Left ventricle myocardium inferior (tissue), 1 donor: ENCODE results near the gene LRRC25. TPM values are rescaled to one million over a fixed set of nuclear protein-coding genes. Genes with fewer than 3 reads are reported as not detected.

Experiments used
- DNase-seq: peaks from one replicate; pipeline ENCODE4 v3.0.0-alpha.2; 2020
- H3K27ac ChIP-seq: fragments of 200-600 bp; replicated peaks from 2 replicates; pipeline ENCODE4 v1.8.0; 2021
- H3K27me3 ChIP-seq: fragments of 200-600 bp; 2 replicates; pipeline ENCODE4 v1.8.0; 2021; ENCODE audit warnings: low read depth
- H3K36me3 ChIP-seq: fragments of 200-600 bp; 2 replicates; pipeline ENCODE4 v1.8.0; 2021
- H3K4me1 ChIP-seq: fragments of 200-600 bp; 2 replicates; pipeline ENCODE4 v1.8.0; 2021
- H3K4me3 ChIP-seq: fragments of 200-600 bp; 2 replicates; pipeline ENCODE4 v1.8.0; 2021; ENCODE audit warnings: mild to moderate bottlenecking, moderate library complexity
- H3K9me3 ChIP-seq: fragments of 200-600 bp; replicated peaks from 2 replicates; pipeline ENCODE4 v1.8.0; 2021
- intact Hi-C: fragments of 100-400 bp; cut with micrococcal nuclease; formaldehyde crosslinking; loops from one replicate; pipeline ENCODE4 v1.11.0; 2022
- total RNA-seq: library from RNA; stranded (reverse); fragmentation: NEBNext Ultra II Directional; extraction: Animal tissue kit (Norgen Biotek cat#: 25700); gene quantifications from one replicate; pipeline ENCODE4 v1.2.1, GENCODE V29; 2021
- TF ChIP-seq, protein P1 (sequence below): fragments of 200-600 bp; IDR thresholded peaks from 2 replicates; pipeline ENCODE4 v1.8.0; 2021; ENCODE audit warnings: antibody characterized with exemption, mild to moderate bottlenecking, borderline replicate concordance
- donor health status: DM: no; HTN: yes; CAD: no; lungs with severe emphysema.

LRRC25 gene
- total RNA-seq, 1 donor from 2014 or later: 2.4 TPM

DNA sequence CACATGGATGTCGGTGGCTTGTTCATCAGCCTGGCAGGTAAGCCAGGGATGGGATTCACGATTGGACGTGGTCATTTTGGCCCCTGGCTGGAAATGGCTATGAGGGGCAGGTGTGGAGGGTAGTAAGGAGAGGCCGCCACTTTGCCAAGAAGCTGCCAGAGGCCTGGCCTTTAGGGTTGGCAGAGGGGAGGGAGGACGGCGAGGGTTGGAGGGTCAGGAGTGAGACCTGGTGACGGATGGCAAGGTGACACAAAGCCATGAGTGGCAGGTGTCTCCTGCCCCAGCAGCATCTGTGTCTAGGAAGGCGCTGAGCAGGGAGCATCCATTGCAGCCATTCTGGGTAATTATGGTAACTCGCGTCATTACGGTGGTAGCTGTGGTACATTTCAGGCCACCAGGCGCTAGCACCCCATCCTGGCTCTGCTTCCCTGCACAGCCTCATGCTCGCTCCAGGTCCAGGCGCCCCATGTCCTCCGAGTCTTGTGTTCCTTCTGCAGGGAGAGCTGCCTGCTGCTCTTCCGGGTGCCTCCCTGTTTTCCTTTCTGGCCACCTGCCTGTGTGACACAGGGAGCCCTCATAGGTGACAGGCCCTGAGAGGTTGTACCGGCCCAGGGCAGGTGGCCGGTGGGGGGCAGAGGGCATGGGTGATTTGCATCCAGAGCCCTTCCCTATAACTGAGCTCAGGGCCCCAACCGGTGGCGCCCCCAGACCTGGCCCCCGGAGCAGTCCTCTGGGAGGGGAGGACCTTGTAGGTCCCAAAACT, 26.0 kb upstream of the LRRC25 start:
- intact Hi-C loops: no loop called here
- no peak for DNase-seq
- Histone ChIP-seq H3K36me3 (no peaks in the 10 kb centered on the region), H3K27me3 (peaks cover 1% of the 10 kb centered on the region), H3K27ac (no peak overlapping the region), H3K4me1 (peaks cover 83% of the 10 kb centered on the region), H3K4me3 (no peak overlapping the region), H3K9me3 (no peaks in the 10 kb centered on the region)
- TF ChIP-seq, protein P1, sequence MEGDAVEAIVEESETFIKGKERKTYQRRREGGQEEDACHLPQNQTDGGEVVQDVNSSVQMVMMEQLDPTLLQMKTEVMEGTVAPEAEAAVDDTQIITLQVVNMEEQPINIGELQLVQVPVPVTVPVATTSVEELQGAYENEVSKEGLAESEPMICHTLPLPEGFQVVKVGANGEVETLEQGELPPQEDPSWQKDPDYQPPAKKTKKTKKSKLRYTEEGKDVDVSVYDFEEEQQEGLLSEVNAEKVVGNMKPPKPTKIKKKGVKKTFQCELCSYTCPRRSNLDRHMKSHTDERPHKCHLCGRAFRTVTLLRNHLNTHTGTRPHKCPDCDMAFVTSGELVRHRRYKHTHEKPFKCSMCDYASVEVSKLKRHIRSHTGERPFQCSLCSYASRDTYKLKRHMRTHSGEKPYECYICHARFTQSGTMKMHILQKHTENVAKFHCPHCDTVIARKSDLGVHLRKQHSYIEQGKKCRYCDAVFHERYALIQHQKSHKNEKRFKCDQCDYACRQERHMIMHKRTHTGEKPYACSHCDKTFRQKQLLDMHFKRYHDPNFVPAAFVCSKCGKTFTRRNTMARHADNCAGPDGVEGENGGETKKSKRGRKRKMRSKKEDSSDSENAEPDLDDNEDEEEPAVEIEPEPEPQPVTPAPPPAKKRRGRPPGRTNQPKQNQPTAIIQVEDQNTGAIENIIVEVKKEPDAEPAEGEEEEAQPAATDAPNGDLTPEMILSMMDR: no peak

DNA sequence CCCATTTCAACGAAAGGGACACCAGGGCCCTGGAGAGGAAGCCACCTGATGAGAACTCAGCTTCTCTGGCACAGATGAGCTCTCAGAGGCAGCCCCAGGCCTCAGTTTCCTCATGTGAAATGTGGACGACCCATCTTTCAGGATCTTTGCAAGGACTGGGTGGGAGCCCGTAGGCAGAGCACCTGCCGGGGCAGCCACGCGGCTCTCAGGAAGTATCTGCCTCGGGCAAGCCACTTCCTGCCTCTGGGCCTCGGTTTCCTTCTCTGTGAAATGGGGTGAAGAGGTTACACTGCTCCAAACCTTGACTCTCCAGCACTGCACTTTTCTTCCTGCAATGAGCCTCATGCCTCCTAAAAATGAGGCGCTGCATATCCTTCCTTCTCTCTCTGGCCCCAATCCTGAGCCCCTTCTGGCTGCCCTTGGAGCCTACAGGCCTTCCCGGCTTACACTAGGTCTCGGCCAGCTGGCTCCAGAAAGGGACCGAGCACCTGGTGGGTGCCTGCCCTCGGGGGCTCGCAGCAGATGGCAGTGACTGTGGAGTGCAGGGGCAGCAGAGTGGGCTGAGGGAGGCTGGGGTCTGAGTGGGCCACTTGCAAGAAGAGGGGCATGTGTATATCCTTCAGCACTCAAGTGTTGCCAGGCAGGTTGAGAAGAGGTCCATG, 25.2 kb upstream of the LRRC25 start:
- no peaks in the 10 kb centered on the region for H3K36me3 ChIP-seq
- no peak overlapping the region for H3K4me3 ChIP-seq
- peaks cover 85% of the 10 kb centered on the region for H3K4me1 ChIP-seq
- intact Hi-C loops: no loop called here
- peaks cover 9% of the 10 kb centered on the region for H3K27me3 ChIP-seq
- DNase-seq: no peak
- TF ChIP-seq, protein P1: no peak
- peak overlapping the region; percentile 12 for H3K27ac ChIP-seq
- H3K9me3 ChIP-seq: no peaks in the 10 kb centered on the region

DNA sequence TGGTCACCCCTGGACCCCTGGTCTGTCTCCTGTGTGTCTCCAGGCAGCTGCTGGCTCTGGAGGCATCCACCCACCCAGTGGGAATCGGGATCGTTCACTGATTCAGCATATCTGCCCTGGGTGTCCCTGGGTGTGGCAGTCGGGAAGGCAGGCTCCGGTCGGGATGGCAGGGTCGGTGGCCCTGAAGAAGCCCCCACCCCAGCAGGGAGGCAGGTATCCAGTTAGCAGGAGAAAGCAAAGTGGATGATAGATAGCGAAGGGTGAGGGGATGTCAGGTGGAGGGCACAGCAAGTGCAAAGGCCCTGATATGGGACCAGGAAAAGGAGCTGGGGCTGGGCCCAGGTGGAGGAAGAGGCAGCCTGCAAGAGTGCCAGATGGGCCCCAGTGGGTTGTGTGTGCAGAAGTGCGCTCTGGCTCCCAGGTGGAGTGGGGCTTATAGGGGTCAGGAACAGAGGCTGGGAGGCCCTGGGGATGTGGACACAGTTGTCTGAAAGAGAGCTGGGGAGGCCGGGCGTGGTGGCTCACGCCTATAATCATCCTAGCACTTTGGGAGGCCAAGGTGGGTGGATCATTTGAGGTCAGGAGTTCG, 24.0 kb upstream of the LRRC25 start:
- intact Hi-C loops: no loop called here
- Histone ChIP-seq H3K27ac (peak overlapping the region; percentile 99), H3K36me3 (no peaks in the 10 kb centered on the region), H3K9me3 (no peaks in the 10 kb centered on the region), H3K4me3 (peak overlapping the region; percentile 86), H3K4me1 (peaks cover 85% of the 10 kb centered on the region), H3K27me3 (peaks cover 21% of the 10 kb centered on the region)
- no peak for DNase-seq
- TF ChIP-seq, protein P1: no peak

DNA sequence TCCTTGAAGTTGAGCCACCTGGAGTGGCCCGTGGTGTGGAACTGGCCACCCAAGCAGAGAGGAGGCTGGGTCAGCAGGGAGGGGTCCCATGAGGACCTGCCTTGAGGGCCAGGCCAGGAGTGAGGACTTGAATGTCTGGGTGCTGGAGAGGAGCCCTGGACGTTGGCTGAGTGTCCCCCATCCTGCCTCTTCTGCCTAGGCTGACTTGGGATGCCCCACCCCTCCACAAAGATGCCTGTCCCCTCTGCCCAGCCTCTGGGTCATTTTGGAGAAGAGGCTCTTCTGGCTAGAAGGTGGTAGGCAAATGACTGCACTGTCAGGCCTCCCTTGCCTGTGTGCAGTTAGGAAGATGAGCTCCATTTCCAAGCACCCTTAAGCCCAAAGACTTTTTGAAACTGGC, 23.5 kb upstream of the LRRC25 start:
- H3K9me3 ChIP-seq: no peaks in the 10 kb centered on the region
- DNase-seq: no peak
- no peaks in the 10 kb centered on the region for H3K36me3 ChIP-seq
- H3K27me3 ChIP-seq: peaks cover 26% of the 10 kb centered on the region
- H3K4me3 ChIP-seq: peak overlapping the region; percentile 86
- TF ChIP-seq, protein P1: no peak
- H3K27ac ChIP-seq: peak overlapping the region; percentile 99
- intact Hi-C loops: no loop called here
- peaks cover 85% of the 10 kb centered on the region for H3K4me1 ChIP-seq

DNA sequence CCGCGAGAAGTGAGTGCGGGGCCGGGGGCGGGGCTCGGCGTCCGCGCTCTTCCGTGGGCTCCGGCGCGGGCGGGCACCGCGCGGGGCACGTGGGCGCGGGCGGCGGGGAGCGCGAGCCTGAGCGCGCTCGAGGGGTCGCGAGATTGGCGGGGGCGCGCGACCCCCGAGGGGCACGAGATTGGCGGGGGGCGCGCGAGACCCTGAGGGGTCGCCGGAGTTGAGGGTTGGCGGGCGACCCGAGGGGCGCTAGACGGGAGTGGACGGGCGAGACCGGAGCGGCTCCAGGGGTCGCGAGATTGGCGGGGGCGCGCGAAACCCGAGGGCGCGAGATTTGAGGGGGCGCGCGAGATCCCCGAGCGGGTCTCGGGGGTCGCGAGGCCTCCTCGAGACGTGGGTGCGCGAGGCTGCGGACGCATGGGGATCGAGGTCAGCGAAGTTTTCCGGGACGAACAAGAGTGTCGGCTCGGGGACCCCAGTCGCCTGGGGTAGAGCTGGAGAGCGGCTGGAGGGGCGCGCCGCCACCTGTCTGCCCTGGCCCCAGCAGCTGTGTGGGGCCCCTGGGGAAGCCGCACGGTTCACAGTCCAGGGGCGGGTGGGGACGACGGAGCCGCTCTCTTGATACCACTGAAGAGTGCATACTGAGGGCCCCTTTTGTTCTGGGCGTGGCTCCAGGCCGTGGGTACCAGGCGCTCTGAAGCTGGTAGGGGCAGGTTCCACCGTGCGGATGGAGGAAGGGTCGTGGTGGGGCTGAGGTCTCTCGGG, 22.5 kb upstream of the LRRC25 start:
- intact Hi-C loops: no loop called here
- TF ChIP-seq, protein P1: no peak
- peaks cover 37% of the 10 kb centered on the region for H3K27me3 ChIP-seq
- DNase-seq: no peak
- peak overlapping the region; percentile 99 for H3K27ac ChIP-seq
- H3K9me3 ChIP-seq: no peaks in the 10 kb centered on the region
- peak overlapping the region; percentile 86 for H3K4me3 ChIP-seq
- H3K36me3 ChIP-seq: no peaks in the 10 kb centered on the region
- peaks cover 83% of the 10 kb centered on the region for H3K4me1 ChIP-seq
